DND-41 (cell line): ENCODE results near the gene TAF8.

ENCODE experiments used
- CTCF ChIP-seq: IDR thresholded peaks from 2 replicates; pipeline ENCODE4 v1.5.1; 2012; ENCODE audit warnings: borderline replicate concordance, low read length, moderate library complexity, mild to moderate bottlenecking; ENCODE audit not compliant: poor library complexity, severe bottlenecking; ENCODE audit errors: extremely low read depth
- EZH2 ChIP-seq: IDR thresholded peaks from 3 replicates; pipeline ENCODE4 v1.6.1; 2012; ENCODE audit warnings: borderline replicate concordance, low read depth, mild to moderate bottlenecking, moderate library complexity, low read length, inconsistent platforms; ENCODE audit not compliant: severe bottlenecking

- no peak for TF ChIP-seq CTCF
- TF ChIP-seq EZH2 = no peak
These were observed 21.9 kb upstream of the TAF8 start for GRCh38 chr6:42028234-42029061.
